Gastroesophageal sphincter (tissue), 4 donors: Measurements from ENCODE around the gene LMF1. TPM values are rescaled to one million over a fixed set of nuclear protein-coding genes. Genes with fewer than 3 reads are reported as not detected.

ENCODE experiments used
- ATAC-seq: fragments of 150-250 bp; one replicate; pipeline ENCODE4 v1.9.1; 2016; ENCODE audit warnings: mild to moderate bottlenecking, moderate library complexity
- H3K27ac ChIP-seq, 4 donors: fragments of 200-600 bp; sonication (generic) in 3 of 4; 1 replicate in 3 of 4; 2 replicates in 1 of 4; pipeline ENCODE4 v1.5.1; 2016 to 2019
- H3K27me3 ChIP-seq: fragments of 200-600 bp; sonication (generic); one replicate; pipeline ENCODE4 v1.5.1; 2019
- H3K36me3 ChIP-seq, 2 donors: fragments of 200-600 bp; sonication (generic); one replicate each; pipeline ENCODE4 v1.5.1; 2019; ENCODE audit warnings: control low read depth in 1 of 2
- H3K4me1 ChIP-seq, 3 donors: fragments of 200-600 bp; sonication (generic); 1 replicate in 2 of 3; 2 replicates in 1 of 3; pipeline ENCODE4 v1.5.1; 2016 to 2019; ENCODE audit warnings: control low read depth in 2 of 3
- H3K4me3 ChIP-seq, 2 donors: fragments of 200-600 bp; sonication (generic); one replicate each; pipeline ENCODE4 v1.5.1; 2019; ENCODE audit warnings: mild to moderate bottlenecking in 1 of 2, moderate library complexity in 1 of 2
- H3K9me3 ChIP-seq, 3 donors: fragments of 200-600 bp; sonication (generic); one replicate each; pipeline ENCODE4 v1.5.1; 2017 to 2019; ENCODE audit warnings: control low read depth in 2 of 3
- CTCF ChIP-seq, 4 experiments: fragments of 200-600 bp in 2 of 4; fragments of 450-650 bp in 2 of 4; sonication (generic) in 1 of 4; IDR thresholded peaks; one replicate each; pipeline ENCODE4 v1.5.1; 2017 to 2019; ENCODE audit warnings: antibody characterized with exemption in 4 of 4, mild to moderate bottlenecking in 2 of 4, moderate library complexity in 2 of 4
- EP300 ChIP-seq: sonication (generic); formaldehyde crosslinking; IDR thresholded peaks from one replicate; pipeline ENCODE4 v1.6.1; 2017; ENCODE audit warnings: antibody characterized with exemption, mild to moderate bottlenecking
- POLR2A ChIP-seq, 2 donors: fragments of 450-650 bp; IDR thresholded peaks; one replicate each; pipeline ENCODE4 v1.6.1; 2017; ENCODE audit warnings: antibody characterized with exemption in 2 of 2, mild to moderate bottlenecking in 2 of 2, moderate library complexity in 1 of 2
- POLR2AphosphoS5 ChIP-seq: sonication (generic); formaldehyde crosslinking; IDR thresholded peaks from one replicate; pipeline ENCODE4 v1.6.1; 2017; ENCODE audit warnings: antibody characterized with exemption
- WGBS, 2 donors: methylation state at CpG; one replicate each; pipeline ENCODE4 v1.1.5; 2018; ENCODE audit warnings: low coverage in 1 of 2; 5-methylcytosine and 5-hydroxymethylcytosine counted together
- total RNA-seq, 4 donors: library from RNA; depleted of rRNA; stranded (reverse); fragments of >200 nt; gene quantifications; one replicate each; pipeline ENCODE4 v1.1.0, GENCODE V29; 2016

The LMF1 gene
- total RNA-seq, 4 donors from 2014 or later, result 13.7 to 57.3 (median 20.9) TPM

GRCh38 chr16:937311-937710 lies 33.5 kb downstream of the LMF1 start:
- no peak overlapping the region for H3K4me3 ChIP-seq
- H3K27me3 ChIP-seq, result no peaks in the 10 kb centered on the region
- no peaks in the 10 kb centered on the region for H3K4me1 ChIP-seq
- H3K36me3 ChIP-seq, result peaks cover 0 to 82% of the 10 kb centered on the region in 2 donors
- no peak for TF ChIP-seq POLR2A (IDR thresholded peaks at IDR 0.05)
- TF ChIP-seq CTCF (IDR thresholded peaks at IDR 0.05), result no peak
- no peak for TF ChIP-seq POLR2AphosphoS5
- no peak for TF ChIP-seq EP300
- WGBS, 2 donors, result 95% methylated on average over 6 of the region's 8 CpGs; no CpG with 5 or more reads in 1 of the 2 donors
- no peak overlapping the region for H3K27ac ChIP-seq
- no peak for ATAC-seq
- peaks cover 0 to 5% (median 0%) of the 10 kb centered on the region in 3 donors for H3K9me3 ChIP-seq

- Histone ChIP-seq H3K9me3 (no peaks in the 10 kb centered on the region), H3K4me1 (no peaks in the 10 kb centered on the region), H3K27ac (no peak overlapping the region), H3K4me3 (no peak overlapping the region), H3K27me3 (no peaks in the 10 kb centered on the region), H3K36me3 (peaks cover 0 to 87% of the 10 kb centered on the region in 2 donors)
- TF ChIP-seq POLR2AphosphoS5, result no peak
- no peak for TF ChIP-seq POLR2A (IDR thresholded peaks at IDR 0.05)
- TF ChIP-seq EP300, result no peak
- TF ChIP-seq CTCF (IDR thresholded peaks at IDR 0.05), result no peak
- 60 to 65% methylated on average over 4 to 9 of the region's 11 CpGs for WGBS, 2 donors
- ATAC-seq, result no peak
Observed at GRCh38 chr16:935684-936083, 35.1 kb downstream of the LMF1 start.

- no peaks in the 10 kb centered on the region for H3K27me3 ChIP-seq
- WGBS, 2 donors, result 86 to 100% methylated on average over 5 to 9 of the region's 10 CpGs
- no peaks in the 10 kb centered on the region for H3K9me3 ChIP-seq
- no peaks in the 10 kb centered on the region for H3K4me1 ChIP-seq
- H3K27ac ChIP-seq, result no peak overlapping the region
- no peak overlapping the region for H3K4me3 ChIP-seq
- TF ChIP-seq EP300, result no peak
- no peak for TF ChIP-seq POLR2A (IDR thresholded peaks at IDR 0.05)
- no peak for TF ChIP-seq POLR2AphosphoS5
- TF ChIP-seq CTCF (IDR thresholded peaks at IDR 0.05), result no peak
- peaks cover 0 to 87% of the 10 kb centered on the region in 2 donors for H3K36me3 ChIP-seq
- no peak for ATAC-seq
Observed at GRCh38 chr16:934178-934577, 36.6 kb downstream of the LMF1 start.

- no peaks in the 10 kb centered on the region for H3K27me3 ChIP-seq
- no peak overlapping the region for H3K4me3 ChIP-seq
- H3K27ac ChIP-seq, result no peak overlapping the region
- 100% methylated on average over 1 of the region's 15 CpGs; no CpG with 5 or more reads in 1 of the 2 donors for WGBS, 2 donors
- H3K9me3 ChIP-seq, result no peaks in the 10 kb centered on the region
- TF ChIP-seq POLR2A (IDR thresholded peaks at IDR 0.05), result no peak
- TF ChIP-seq CTCF (IDR thresholded peaks at IDR 0.05), result no peak
- TF ChIP-seq POLR2AphosphoS5, result no peak
- TF ChIP-seq EP300, result no peak
- peaks cover 0 to 84% of the 10 kb centered on the region in 2 donors for H3K36me3 ChIP-seq
- H3K4me1 ChIP-seq, result no peaks in the 10 kb centered on the region
- no peak for ATAC-seq
Observed at GRCh38 chr16:933581-933980, 37.2 kb downstream of the LMF1 start.

- TF ChIP-seq POLR2AphosphoS5, result no peak
- no peak for TF ChIP-seq CTCF (IDR thresholded peaks at IDR 0.05)
- no peak for TF ChIP-seq EP300
- TF ChIP-seq POLR2A (IDR thresholded peaks at IDR 0.05), result no peak
- 91 to 93% methylated on average over 9 to 20 of the region's 21 CpGs for WGBS, 2 donors
- no peaks in the 10 kb centered on the region for H3K9me3 ChIP-seq
- no peak overlapping the region for H3K27ac ChIP-seq
- H3K27me3 ChIP-seq, result no peaks in the 10 kb centered on the region
- no peaks in the 10 kb centered on the region for H3K4me1 ChIP-seq
- H3K36me3 ChIP-seq, result peaks cover 0 to 77% of the 10 kb centered on the region in 2 donors
- H3K4me3 ChIP-seq, result no peak overlapping the region
- no peak for ATAC-seq
Observed at GRCh38 chr16:932831-933330, 37.9 kb downstream of the LMF1 start.
